Tibial artery (tissue), 4 donors: ENCODE measurements around the gene LRRC27.

Experiments
- DNase-seq, 2 donors: peaks; one replicate each; pipeline ENCODE4 v3.0.0-alpha.2; 2019
- H3K27ac ChIP-seq, 2 donors: fragments of 200-600 bp; sonication (generic) in 1 of 2; 1 replicate in 1 of 2; 2 replicates in 1 of 2; pipeline ENCODE4 v1.5.1; 2018 to 2019; ENCODE audit warnings: mild to moderate bottlenecking in 1 of 2
- H3K27me3 ChIP-seq, 2 donors: fragments of 200-600 bp; sonication (generic) in 1 of 2; one replicate each; pipeline versions ENCODE4 v1.5.1 to v1.6.0; 2016 to 2019
- H3K36me3 ChIP-seq, 3 donors: fragments of 200-600 bp; sonication (generic) in 2 of 3; one replicate each; pipeline ENCODE4 v1.5.1; 2016 to 2019; ENCODE audit warnings: mild to moderate bottlenecking in 2 of 3
- H3K4me1 ChIP-seq, 4 donors: fragments of 200-600 bp; sonication (generic) in 2 of 4; 1 replicate in 3 of 4; 2 replicates in 1 of 4; pipeline ENCODE4 v1.5.1; 2016 to 2019
- H3K4me3 ChIP-seq, 2 donors: fragments of 200-600 bp; sonication (generic) in 1 of 2; 1 replicate in 1 of 2; 2 replicates in 1 of 2; pipeline ENCODE4 v1.5.1; 2018 to 2019; ENCODE audit warnings: mild to moderate bottlenecking in 2 of 2
- H3K9me3 ChIP-seq, 3 donors: fragments of 200-600 bp; sonication (generic) in 1 of 3; one replicate each; pipeline ENCODE4 v1.5.1; 2016 to 2019
- CTCF ChIP-seq, 2 experiments: fragments of 200-600 bp in 1 of 2; fragments of 450-650 bp in 1 of 2; IDR thresholded peaks; one replicate each; pipeline ENCODE4 v1.5.1; 2017 to 2019; ENCODE audit warnings: antibody characterized with exemption in 2 of 2, mild to moderate bottlenecking in 1 of 2, moderate library complexity in 1 of 2
- intact Hi-C: fragments of 100-400 bp; cut with DNase I; formaldehyde crosslinking; loops from one replicate; pipeline ENCODE4 v1.15.0; 2023; ENCODE audit warnings: low total_unique reads

The LRRC27 gene

GRCh38 chr10:132347211-132347930, 15.4 kb downstream of the LRRC27 start:
- TF ChIP-seq CTCF (IDR thresholded peaks at IDR 0.05), result no peak
- Histone ChIP-seq H3K9me3 (no peaks in the 10 kb centered on the region), H3K27ac (no peak overlapping the region), H3K27me3 (no peaks in the 10 kb centered on the region), H3K4me1 (no peaks in the 10 kb centered on the region), H3K36me3 (peaks cover 13 to 67% (median 17%) of the 10 kb centered on the region in 3 donors), H3K4me3 (no peak overlapping the region)
- peak; percentile 15 to 53 for DNase-seq
- intact Hi-C loops, result no loop called here

- H3K4me3 ChIP-seq, result no peak overlapping the region
- peaks cover 8 to 66% (median 12%) of the 10 kb centered on the region in 3 donors for H3K36me3 ChIP-seq
- no peaks in the 10 kb centered on the region for H3K27me3 ChIP-seq
- TF ChIP-seq CTCF (IDR thresholded peaks at IDR 0.05), result no peak
- no peaks in the 10 kb centered on the region for H3K9me3 ChIP-seq
- intact Hi-C loops, result no loop called here
- DNase-seq, result peak in 1 of 2 donors; percentile 33
- no peaks in the 10 kb centered on the region for H3K4me1 ChIP-seq
- H3K27ac ChIP-seq, result no peak overlapping the region
Observed at GRCh38 chr10:132347931-132348267, 15.9 kb downstream of the LRRC27 start.

- Histone ChIP-seq H3K27me3 (no peaks in the 10 kb centered on the region), H3K27ac (no peak overlapping the region), H3K36me3 (peaks cover 3 to 58% (median 13%) of the 10 kb centered on the region in 3 donors), H3K4me1 (no peaks in the 10 kb centered on the region), H3K4me3 (no peak overlapping the region), H3K9me3 (no peaks in the 10 kb centered on the region)
- intact Hi-C loops, result loop anchor here (10.0 kb wide), 1 partner anchor 45 kb away; the partner anchor contains the start of gene STK32C
- no peak for TF ChIP-seq CTCF (IDR thresholded peaks at IDR 0.05)
- peak; percentile 14 to 42 for DNase-seq
Observed at GRCh38 chr10:132349766-132350165, 17.8 kb downstream of the LRRC27 start.

- H3K4me3 ChIP-seq, result no peak overlapping the region
- peak; percentile 2 to 50 for DNase-seq
- no peaks in the 10 kb centered on the region for H3K27me3 ChIP-seq
- intact Hi-C loops, result loop anchor here (10.0 kb wide), 1 partner anchor 46 kb away; the partner anchor contains the start of gene STK32C
- no peaks in the 10 kb centered on the region for H3K9me3 ChIP-seq
- H3K27ac ChIP-seq, result no peak overlapping the region
- H3K36me3 ChIP-seq, result peaks cover 0 to 52% (median 7%) of the 10 kb centered on the region in 3 donors
- H3K4me1 ChIP-seq, result no peaks in the 10 kb centered on the region
- TF ChIP-seq CTCF (IDR thresholded peaks at IDR 0.05), result no peak
Observed at GRCh38 chr10:132350391-132350790, 18.4 kb downstream of the LRRC27 start.

GRCh38 chr10:132350946-132351345, 19.0 kb downstream of the LRRC27 start:
- H3K36me3 ChIP-seq, result peaks cover 0 to 52% (median 6%) of the 10 kb centered on the region in 3 donors
- H3K4me1 ChIP-seq, result no peaks in the 10 kb centered on the region
- H3K4me3 ChIP-seq, result no peak overlapping the region
- H3K9me3 ChIP-seq, result no peaks in the 10 kb centered on the region
- H3K27me3 ChIP-seq, result no peaks in the 10 kb centered on the region
- no peak overlapping the region for H3K27ac ChIP-seq
- intact Hi-C loops, result loop anchor here (10.0 kb wide), 1 partner anchor 46 kb away; the partner anchor contains the start of gene STK32C
- DNase-seq, result peak; percentile 7 to 60
- TF ChIP-seq CTCF (IDR thresholded peaks at IDR 0.05), result no peak
